Measurements from ENCODE around the gene ACTR6. TPM values are rescaled to one million over a fixed set of nuclear protein-coding genes. Genes with fewer than 3 reads are reported as not detected.

Gene ACTR6
- total and polyA plus RNA-seq, 9 donors = 13.4 to 28.0 (median 19.8) TPM

GRCh38 chr12:100238801-100239200 is 38.2 kb downstream of the ACTR6 start:
- H3K27me3 ChIP-seq = no peaks in the 10 kb centered on the region
- no peaks in the 10 kb centered on the region for H3K9me3 ChIP-seq
- peaks cover 1% of the 10 kb centered on the region for H3K4me1 ChIP-seq (ENCODE audit: insufficient read depth)
- DNase-seq = no peak
- intact Hi-C loops (cut with DNase I) = loop anchor here in 3 of 4 donors (10.0 kb wide), 2 partner anchors 316 to 486 kb away; no protein-coding TSS in a partner anchor
- no peak overlapping the region for H3K27ac ChIP-seq
- TF ChIP-seq CTCF (IDR thresholded peaks at IDR 0.05) (no peak), POLR2A (IDR thresholded peaks at IDR 0.05) (no peak), EP300 (IDR thresholded peaks at IDR 0.05) (no peak)
- H3K4me3 ChIP-seq = no peak overlapping the region
- WGBS, 3 donors = 96 to 98% (median 96%) methylated on average over 3 of the region's 3 CpGs
- H3K36me3 ChIP-seq = no peaks in the 10 kb centered on the region

DNA sequence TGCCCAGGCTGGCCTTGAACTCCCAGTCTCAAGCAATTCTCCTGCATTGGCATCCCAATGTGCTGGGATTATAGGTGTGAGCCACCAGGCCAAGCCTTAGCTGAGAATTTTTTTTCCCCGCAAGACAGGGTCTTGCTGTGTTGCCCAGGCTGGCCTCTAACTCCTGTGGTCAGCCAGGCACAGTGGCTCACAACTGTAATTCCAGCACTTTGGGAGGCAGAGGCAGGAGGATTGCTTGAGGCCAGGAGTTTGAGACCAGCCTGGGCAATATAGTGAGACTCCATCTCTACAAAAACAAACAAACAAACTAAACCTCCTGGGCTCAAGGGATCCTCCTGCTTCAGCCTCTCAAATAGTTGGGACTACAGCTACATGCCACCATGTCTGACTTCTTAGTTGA is 39.0 kb downstream of the ACTR6 start:
- Histone ChIP-seq H3K4me3 (no peak overlapping the region), H3K27me3 (no peaks in the 10 kb centered on the region), H3K27ac (no peak overlapping the region), H3K4me1 (ENCODE audit: insufficient read depth) (no peaks in the 10 kb centered on the region), H3K9me3 (no peaks in the 10 kb centered on the region), H3K36me3 (no peaks in the 10 kb centered on the region)
- 95 to 100% (median 100%) methylated on average over 1 of the region's 1 CpG for WGBS, 3 donors
- TF ChIP-seq EP300 (IDR thresholded peaks at IDR 0.05) = no peak
- TF ChIP-seq CTCF (IDR thresholded peaks at IDR 0.05) = no peak
- no peak for TF ChIP-seq POLR2A (IDR thresholded peaks at IDR 0.05)
- no peak for DNase-seq
- intact Hi-C loops (cut with DNase I) = loop anchor here in 3 of 4 donors (10.0 kb wide), 2 partner anchors 315 to 485 kb away; no protein-coding TSS in a partner anchor

DNA sequence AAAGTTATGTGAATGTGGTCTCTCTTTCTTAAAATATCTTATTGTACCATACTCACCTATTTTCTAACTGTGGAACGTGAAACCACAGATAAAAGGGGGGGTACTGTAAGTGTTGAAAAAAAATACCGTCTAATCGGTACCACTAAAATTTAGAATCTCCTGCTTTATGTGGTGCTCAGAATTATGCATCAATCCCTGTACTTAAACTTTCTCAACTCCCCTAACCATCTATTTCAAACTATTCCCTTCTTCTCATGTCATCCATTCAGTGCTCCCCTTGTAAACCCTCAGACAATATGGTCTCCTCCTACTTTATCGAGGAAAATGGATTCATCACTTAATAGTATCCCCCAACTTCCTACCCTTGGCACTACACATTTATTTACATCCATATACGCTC is 42.5 kb downstream of the ACTR6 start:
- 82 to 94% (median 91%) methylated on average over 5 of the region's 5 CpGs for WGBS, 3 donors
- Histone ChIP-seq H3K27ac (no peak overlapping the region), H3K36me3 (no peaks in the 10 kb centered on the region), H3K9me3 (no peaks in the 10 kb centered on the region), H3K27me3 (no peaks in the 10 kb centered on the region), H3K4me3 (no peak overlapping the region), H3K4me1 (ENCODE audit: insufficient read depth) (no peaks in the 10 kb centered on the region)
- TF ChIP-seq CTCF (IDR thresholded peaks at IDR 0.05) (no peak), EP300 (IDR thresholded peaks at IDR 0.05) (no peak), POLR2A (IDR thresholded peaks at IDR 0.05) (no peak)
- DNase-seq = no peak
- intact Hi-C loops (cut with DNase I) = no loop called here

- H3K9me3 ChIP-seq = no peaks in the 10 kb centered on the region
- intact Hi-C loops (cut with DNase I) = no loop called here
- H3K36me3 ChIP-seq = no peaks in the 10 kb centered on the region
- DNase-seq = no peak
- H3K4me3 ChIP-seq = no peak overlapping the region
- H3K27me3 ChIP-seq = no peaks in the 10 kb centered on the region
- WGBS, 3 donors = 96 to 97% (median 96%) methylated on average over 4 of the region's 4 CpGs
- H3K4me1 ChIP-seq (ENCODE audit: insufficient read depth) = no peaks in the 10 kb centered on the region
- no peak overlapping the region for H3K27ac ChIP-seq
- TF ChIP-seq POLR2A (IDR thresholded peaks at IDR 0.05) = no peak
- TF ChIP-seq CTCF (IDR thresholded peaks at IDR 0.05) = no peak
- no peak for TF ChIP-seq EP300 (IDR thresholded peaks at IDR 0.05)
Measured at GRCh38 chr12:100247765-100248164, 47.1 kb downstream of the ACTR6 start.
